HG03521 (cell line): Measurements from ENCODE around the gene CALB2.

Source experiments
- ATAC-seq: cut with Tn5 transposase; IDR thresholded peaks from one replicate; pipeline ENCODE4 v1.9.1; 2021; ENCODE audit warnings: mild to moderate bottlenecking, moderate library complexity; ENCODE audit not compliant: unreplicated experiment

The CALB2 gene

GRCh38 chr16:71424626-71425025, 66.1 kb downstream of the CALB2 start:
- ATAC-seq: no peak

DNA sequence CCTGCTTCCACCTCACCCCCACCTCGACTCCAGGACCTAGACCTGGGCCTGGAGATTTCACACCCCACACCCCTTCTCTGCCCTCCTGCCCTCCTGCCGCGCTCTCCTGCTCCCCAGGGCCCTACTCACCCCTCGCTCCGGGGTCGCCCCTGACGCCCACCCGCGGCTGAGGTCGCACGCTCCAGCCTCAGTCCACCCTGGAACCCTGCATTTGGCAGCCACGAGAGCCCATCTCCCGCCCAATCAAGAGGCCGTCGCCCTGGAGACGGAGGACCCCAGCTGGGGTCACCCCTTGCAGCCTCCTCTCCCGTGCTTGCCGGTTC, 67.2 kb downstream of the CALB2 start:
- no peak for ATAC-seq

GRCh38 chr16:71426069-71426879, 67.8 kb downstream of the CALB2 start:
- no peak for ATAC-seq

DNA sequence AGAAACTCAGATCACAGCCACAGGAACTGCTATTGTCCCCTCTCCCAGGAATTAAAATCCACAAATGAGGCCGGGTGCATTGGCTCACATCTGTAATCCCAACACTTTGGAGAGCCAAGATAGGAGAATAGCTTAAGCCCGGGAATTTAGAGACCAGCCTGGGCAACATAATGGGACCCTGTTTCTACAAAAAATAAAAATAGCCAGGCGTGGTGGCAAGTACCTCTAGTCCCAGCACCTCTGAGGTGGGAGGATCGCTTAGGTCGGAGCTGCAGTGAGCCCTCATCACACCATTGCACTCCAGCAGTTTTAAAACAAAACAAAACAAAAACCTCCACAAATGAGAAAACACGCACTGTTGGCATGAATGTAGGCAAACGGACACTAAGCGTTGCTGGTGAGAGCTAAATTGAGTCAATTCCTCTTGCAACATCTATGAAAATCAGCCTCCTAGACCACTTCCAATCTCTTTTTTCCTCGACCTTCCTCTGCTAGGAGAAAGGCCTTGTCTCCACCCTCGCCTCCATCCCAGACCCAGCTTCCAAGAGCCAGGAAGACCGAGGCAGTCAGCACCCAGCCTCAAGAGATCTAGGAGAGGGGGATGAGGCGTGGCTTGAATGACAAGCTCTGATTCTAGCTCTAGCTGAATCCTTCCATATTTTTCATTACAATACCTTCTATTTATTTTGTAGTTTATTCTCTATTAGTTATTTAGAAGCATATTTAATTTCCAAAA, 68.5 kb downstream of the CALB2 start:
- no peak for ATAC-seq

- ATAC-seq: no peak
These were observed 69.9 kb downstream of the CALB2 start for GRCh38 chr16:71428385-71428784.

DNA sequence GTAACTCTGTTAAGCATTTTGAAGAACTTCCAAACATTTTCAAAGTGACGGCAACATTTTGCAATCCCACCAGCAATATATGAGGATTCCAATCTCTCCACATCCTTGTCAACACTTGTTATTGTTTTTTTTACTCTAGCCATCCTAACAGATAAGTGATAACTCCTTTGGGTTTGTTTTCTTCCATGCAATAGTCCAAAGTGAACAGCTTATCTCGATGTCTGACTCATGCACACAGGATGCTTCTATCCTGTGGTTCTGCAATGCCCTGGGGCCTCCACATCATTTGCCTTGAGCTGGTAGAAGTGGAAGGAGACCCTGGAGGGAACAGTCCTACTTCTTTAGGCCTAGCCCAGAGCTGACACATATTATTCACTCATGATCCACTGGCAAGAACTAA, 70.4 kb downstream of the CALB2 start:
- no peak for ATAC-seq

GRCh38 chr16:71429581-71429980, 71.1 kb downstream of the CALB2 start:
- ATAC-seq: no peak

- no peak for ATAC-seq
These were observed 72.2 kb downstream of the CALB2 start for GRCh38 chr16:71430744-71431143.

- ATAC-seq: no peak
These were observed 72.7 kb downstream of the CALB2 start for GRCh38 chr16:71431176-71431575.

GRCh38 chr16:71431991-71432390, 73.5 kb downstream of the CALB2 start:
- no peak for ATAC-seq

DNA sequence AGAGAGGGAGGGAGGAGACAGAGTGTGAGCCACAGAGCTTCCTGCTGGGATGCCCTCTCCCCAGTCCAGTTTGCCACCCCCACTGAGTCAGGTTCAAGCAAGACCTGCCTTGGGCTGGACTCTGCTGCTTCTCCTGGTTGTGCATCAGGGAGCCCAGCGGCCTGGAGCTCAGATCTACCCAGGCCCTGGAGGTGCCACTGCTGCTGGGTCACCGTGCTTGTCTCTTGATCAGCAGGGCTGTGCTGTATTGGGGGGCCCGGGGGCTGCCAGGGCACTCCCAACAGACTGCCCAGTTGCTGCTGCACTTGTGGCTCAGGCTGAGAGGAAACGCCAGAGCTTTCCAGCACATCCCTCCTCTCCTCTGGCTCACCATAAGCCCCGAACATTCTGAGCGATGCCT, 74.4 kb downstream of the CALB2 start:
- no peak for ATAC-seq

DNA sequence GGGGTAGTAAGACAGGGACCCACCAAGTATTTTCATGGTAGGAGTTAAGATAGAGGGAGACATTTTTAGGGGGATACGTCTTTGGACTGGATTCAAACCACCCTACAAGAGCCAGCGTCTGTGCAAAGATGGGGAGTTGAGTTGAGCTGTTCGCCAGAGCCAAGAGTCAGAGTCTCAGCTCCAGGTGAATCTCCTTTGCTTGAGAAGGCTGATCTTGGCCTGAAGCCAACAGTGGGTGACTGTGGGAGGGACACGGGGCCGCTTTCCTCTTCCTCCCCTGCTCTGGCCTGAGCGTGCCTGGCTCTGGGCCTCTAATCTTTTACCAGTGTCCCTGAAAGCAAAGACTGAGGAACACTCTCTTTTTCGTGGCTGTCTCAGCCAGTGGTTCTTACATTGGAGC, 78.0 kb downstream of the CALB2 start:
- ATAC-seq: no peak

DNA sequence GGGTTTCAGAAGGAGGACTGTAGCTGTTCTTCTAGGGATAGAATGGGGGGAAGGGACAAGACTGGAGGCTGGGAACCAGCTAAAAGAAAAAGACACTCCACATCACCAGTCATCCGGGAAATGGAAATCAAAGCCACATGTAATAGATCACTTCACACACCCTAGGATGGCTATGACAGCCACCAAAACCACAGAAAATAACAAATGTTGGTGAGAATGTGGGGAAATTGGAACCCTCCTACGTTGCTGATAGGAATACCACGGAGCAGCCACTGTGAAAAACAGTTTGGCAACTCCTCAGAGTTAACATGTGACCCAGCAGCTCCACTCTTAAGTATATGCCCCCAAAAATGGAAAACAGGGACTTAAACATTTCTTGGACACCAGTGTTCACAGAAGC, 81.0 kb downstream of the CALB2 start:
- no peak for ATAC-seq
